RPMI8226 (cell line): ENCODE results near the gene FKBP9.

Source experiments
- DNase-seq: peaks from one replicate; pipeline ENCODE4 v3.0.0-alpha.2; 2015

FKBP9 gene

GRCh38 chr7:33009734-33010133 is 52.5 kb downstream of the FKBP9 start:
- no peak for DNase-seq

GRCh38 chr7:33012364-33012763 is 55.1 kb downstream of the FKBP9 start:
- DNase-seq: no peak

- DNase-seq: no peak
These were observed 67.0 kb downstream of the FKBP9 start for GRCh38 chr7:33024189-33024757.

GRCh38 chr7:33035776-33036175 is 78.5 kb downstream of the FKBP9 start:
- no peak for DNase-seq

- no peak for DNase-seq
These were observed 81.4 kb downstream of the FKBP9 start for GRCh38 chr7:33038639-33039038.

- peak; percentile 34 for DNase-seq
These were observed 82.1 kb downstream of the FKBP9 start for GRCh38 chr7:33039257-33039902.

GRCh38 chr7:33039903-33040292 is 82.7 kb downstream of the FKBP9 start:
- no peak for DNase-seq

- DNase-seq: peak; percentile 92
These were observed 83.7 kb downstream of the FKBP9 start for GRCh38 chr7:33040803-33041516.

- no peak for DNase-seq
These were observed 84.6 kb downstream of the FKBP9 start for GRCh38 chr7:33041631-33042428.

GRCh38 chr7:33043501-33044400 is 86.5 kb downstream of the FKBP9 start:
- no peak for DNase-seq

GRCh38 chr7:33044401-33044718 is 87.1 kb downstream of the FKBP9 start:
- no peak for DNase-seq

- DNase-seq: no peak
These were observed 87.7 kb downstream of the FKBP9 start for GRCh38 chr7:33044986-33045385.

- DNase-seq: no peak
These were observed 91.0 kb downstream of the FKBP9 start for GRCh38 chr7:33048257-33048656.

- no peak for DNase-seq
These were observed 91.5 kb downstream of the FKBP9 start for GRCh38 chr7:33048704-33049103.

GRCh38 chr7:33050535-33051318 is 93.5 kb downstream of the FKBP9 start:
- peak; percentile 51 for DNase-seq

GRCh38 chr7:33053721-33054120 is 96.5 kb downstream of the FKBP9 start:
- DNase-seq: no peak

GRCh38 chr7:33054261-33054964 is 97.2 kb downstream of the FKBP9 start:
- no peak for DNase-seq

GRCh38 chr7:33055158-33055557 is 97.9 kb downstream of the FKBP9 start:
- no peak for DNase-seq
